ENCODE data around the gene RBM20. TPM values are rescaled to one million over a fixed set of nuclear protein-coding genes. Genes with fewer than 3 reads are reported as not detected.

Gene RBM20
- total RNA-seq, 1 donor from 2014 or later: 1.0 TPM

- Mint-ChIP-seq H3K27me3 (ENCODE audit: unreplicated experiment) (no peaks in the 10 kb centered on the region), H3K9me3 (ENCODE audit: unreplicated experiment) (no peaks in the 10 kb centered on the region), H3K27ac (ENCODE audit: unreplicated experiment) (no peak overlapping the region), H3K4me3 (ENCODE audit: unreplicated experiment) (no peak overlapping the region), H3K36me3 (ENCODE audit: low read depth, unreplicated experiment) (no peaks in the 10 kb centered on the region), H3K4me1 (ENCODE audit: unreplicated experiment) (no peaks in the 10 kb centered on the region)
- TF ChIP-seq CTCF (IDR thresholded peaks at IDR 0.05; ENCODE audit: unreplicated experiment): no peak
- no peak for DNase-seq (ENCODE audit: low spot score)
These were observed 31.5 kb upstream of the RBM20 start for GRCh38 chr10:110612629-110613028.

GRCh38 chr10:110613341-110613995, 30.7 kb upstream of the RBM20 start:
- Mint-ChIP-seq H3K4me1 (ENCODE audit: unreplicated experiment) (no peaks in the 10 kb centered on the region), H3K9me3 (ENCODE audit: unreplicated experiment) (no peaks in the 10 kb centered on the region), H3K27ac (ENCODE audit: unreplicated experiment) (no peak overlapping the region), H3K27me3 (ENCODE audit: unreplicated experiment) (no peaks in the 10 kb centered on the region), H3K36me3 (ENCODE audit: low read depth, unreplicated experiment) (no peaks in the 10 kb centered on the region), H3K4me3 (ENCODE audit: unreplicated experiment) (no peak overlapping the region)
- DNase-seq (ENCODE audit: low spot score): no peak
- TF ChIP-seq CTCF (IDR thresholded peaks at IDR 0.05; ENCODE audit: unreplicated experiment): no peak

GRCh38 chr10:110613996-110614495, 30.1 kb upstream of the RBM20 start:
- Mint-ChIP-seq H3K27ac (ENCODE audit: unreplicated experiment) (no peak overlapping the region), H3K36me3 (ENCODE audit: low read depth, unreplicated experiment) (no peaks in the 10 kb centered on the region), H3K4me1 (ENCODE audit: unreplicated experiment) (no peaks in the 10 kb centered on the region), H3K27me3 (ENCODE audit: unreplicated experiment) (no peaks in the 10 kb centered on the region), H3K4me3 (ENCODE audit: unreplicated experiment) (no peak overlapping the region), H3K9me3 (ENCODE audit: unreplicated experiment) (no peaks in the 10 kb centered on the region)
- no peak for TF ChIP-seq CTCF (IDR thresholded peaks at IDR 0.05; ENCODE audit: unreplicated experiment)
- DNase-seq (ENCODE audit: low spot score): no peak

GRCh38 chr10:110615057-110615747, 28.9 kb upstream of the RBM20 start:
- Mint-ChIP-seq H3K9me3 (ENCODE audit: unreplicated experiment) (no peaks in the 10 kb centered on the region), H3K4me3 (ENCODE audit: unreplicated experiment) (no peak overlapping the region), H3K36me3 (ENCODE audit: low read depth, unreplicated experiment) (no peaks in the 10 kb centered on the region), H3K4me1 (ENCODE audit: unreplicated experiment) (no peaks in the 10 kb centered on the region), H3K27ac (ENCODE audit: unreplicated experiment) (no peak overlapping the region), H3K27me3 (ENCODE audit: unreplicated experiment) (no peaks in the 10 kb centered on the region)
- no peak for TF ChIP-seq CTCF (IDR thresholded peaks at IDR 0.05; ENCODE audit: unreplicated experiment)
- DNase-seq (ENCODE audit: low spot score): no peak

GRCh38 chr10:110616493-110617033, 27.6 kb upstream of the RBM20 start:
- no peaks in the 10 kb centered on the region for H3K36me3 Mint-ChIP-seq (ENCODE audit: low read depth, unreplicated experiment)
- DNase-seq (ENCODE audit: low spot score): no peak
- no peak overlapping the region for H3K4me3 Mint-ChIP-seq (ENCODE audit: unreplicated experiment)
- TF ChIP-seq CTCF (IDR thresholded peaks at IDR 0.05; ENCODE audit: unreplicated experiment): no peak
- no peak overlapping the region for H3K27ac Mint-ChIP-seq (ENCODE audit: unreplicated experiment)
- H3K4me1 Mint-ChIP-seq (ENCODE audit: unreplicated experiment): no peaks in the 10 kb centered on the region
- no peaks in the 10 kb centered on the region for H3K27me3 Mint-ChIP-seq (ENCODE audit: unreplicated experiment)
- H3K9me3 Mint-ChIP-seq (ENCODE audit: unreplicated experiment): no peaks in the 10 kb centered on the region
